ENCODE data around the gene HBD. TPM values are rescaled to one million over a fixed set of nuclear protein-coding genes. Genes with fewer than 3 reads are reported as not detected.
"Not testable (repeated sequence)": the region's sequence is repeated elsewhere in the genome, so short reads cannot be mapped to it uniquely, and the experiment has no call there.

The HBD gene
- total RNA-seq, 1 donor from 2014 or later, result not detected

GRCh38 chr11:5265832-5266231 lies 31.5 kb upstream of the HBD start:
- peaks cover 4% of the 10 kb centered on the region for H3K27me3 Mint-ChIP-seq

GRCh38 chr11:5258543-5259262 lies 24.4 kb upstream of the HBD start:
- H3K4me1 Mint-ChIP-seq (ENCODE audit: unreplicated experiment), result no peaks in the 10 kb centered on the region
- no peak for TF ChIP-seq CTCF (conservative IDR thresholded peaks at IDR 0.05)
- H3K36me3 Mint-ChIP-seq, result no peaks in the 10 kb centered on the region
- H3K9me3 Mint-ChIP-seq, result no peaks in the 10 kb centered on the region
- H3K4me3 Mint-ChIP-seq, result no peak overlapping the region
- H3K27ac Mint-ChIP-seq, result no peak overlapping the region
- DNase-seq (ENCODE audit: extremely low spot score, unreplicated experiment), result no peak
- H3K27me3 Mint-ChIP-seq, result no peaks in the 10 kb centered on the region

More at GRCh38 chr11:5265832-5266231, 31.5 kb upstream of the HBD start:
- Mint-ChIP-seq H3K4me1 (ENCODE audit: unreplicated experiment) (no peaks in the 10 kb centered on the region), H3K4me3 (no peak overlapping the region), H3K36me3 (no peaks in the 10 kb centered on the region), H3K27ac (no peak overlapping the region), H3K9me3 (no peaks in the 10 kb centered on the region)
- no peak for TF ChIP-seq CTCF (conservative IDR thresholded peaks at IDR 0.05)
- DNase-seq (ENCODE audit: extremely low spot score, unreplicated experiment), result no peak

GRCh38 chr11:5257296-5257695 lies 23.0 kb upstream of the HBD start:
- DNase-seq (ENCODE audit: extremely low spot score, unreplicated experiment), result no peak
- H3K9me3 Mint-ChIP-seq, result no peaks in the 10 kb centered on the region
- no peak overlapping the region for H3K4me3 Mint-ChIP-seq
- no peaks in the 10 kb centered on the region for H3K36me3 Mint-ChIP-seq
- no peaks in the 10 kb centered on the region for H3K4me1 Mint-ChIP-seq (ENCODE audit: unreplicated experiment)
- H3K27me3 Mint-ChIP-seq, result peaks cover 3% of the 10 kb centered on the region
- H3K27ac Mint-ChIP-seq, result no peak overlapping the region
- no peak for TF ChIP-seq CTCF (conservative IDR thresholded peaks at IDR 0.05)

- not testable (repeated sequence) for H3K4me1 Mint-ChIP-seq (ENCODE audit: unreplicated experiment); H3K4me3 Mint-ChIP-seq
These were observed 20.5 kb upstream of the HBD start, which contains the start of gene HBG2 for GRCh38 chr11:5254646-5255413. Gene HBG2 (minus strand): TSS chr11:5254781. CDS start chr11:5254728, 53 bp downstream.

GRCh38 chr11:5254023-5254422 lies 19.7 kb upstream of the HBD start:
- not testable (repeated sequence) for H3K4me3 Mint-ChIP-seq; H3K27me3 Mint-ChIP-seq; H3K9me3 Mint-ChIP-seq; H3K4me1 Mint-ChIP-seq (ENCODE audit: unreplicated experiment); DNase-seq (ENCODE audit: extremely low spot score, unreplicated experiment); H3K36me3 Mint-ChIP-seq; H3K27ac Mint-ChIP-seq

More at GRCh38 chr11:5254646-5255413, 20.5 kb upstream of the HBD start, which contains the start of gene HBG2:
- H3K9me3 Mint-ChIP-seq; H3K27me3 Mint-ChIP-seq; H3K36me3 Mint-ChIP-seq; DNase-seq (ENCODE audit: extremely low spot score, unreplicated experiment); H3K27ac Mint-ChIP-seq: not testable (repeated sequence)

- H3K36me3 Mint-ChIP-seq; H3K4me3 Mint-ChIP-seq; H3K4me1 Mint-ChIP-seq (ENCODE audit: unreplicated experiment); H3K9me3 Mint-ChIP-seq; DNase-seq (ENCODE audit: extremely low spot score, unreplicated experiment); H3K27me3 Mint-ChIP-seq; H3K27ac Mint-ChIP-seq: not testable (repeated sequence)
These were observed 19.2 kb upstream of the HBD start for GRCh38 chr11:5253440-5253839.

GRCh38 chr11:5252919-5253265 lies 18.6 kb upstream of the HBD start:
- Mint-ChIP-seq H3K9me3 (no peaks in the 10 kb centered on the region), H3K4me1 (ENCODE audit: unreplicated experiment) (no peaks in the 10 kb centered on the region), H3K4me3 (no peak overlapping the region), H3K27ac (no peak overlapping the region), H3K36me3 (no peaks in the 10 kb centered on the region), H3K27me3 (peaks cover 6% of the 10 kb centered on the region)
- no peak for DNase-seq (ENCODE audit: extremely low spot score, unreplicated experiment)
- no peak for TF ChIP-seq CTCF (conservative IDR thresholded peaks at IDR 0.05)
